ENCODE results near the gene SIGLEC12.
"Not testable (repeated sequence)": the region's sequence is repeated elsewhere in the genome, so short reads cannot be mapped to it uniquely, and the experiment has no call there.

SIGLEC12 gene

GRCh38 chr19:51521781-51522180 is 20.2 kb upstream of the SIGLEC12 start:
- DNase-seq: no peak

- DNase-seq: no peak
These were observed 19.8 kb upstream of the SIGLEC12 start for GRCh38 chr19:51521357-51521756.

GRCh38 chr19:51520728-51521127 is 19.1 kb upstream of the SIGLEC12 start:
- no peak for DNase-seq

DNA sequence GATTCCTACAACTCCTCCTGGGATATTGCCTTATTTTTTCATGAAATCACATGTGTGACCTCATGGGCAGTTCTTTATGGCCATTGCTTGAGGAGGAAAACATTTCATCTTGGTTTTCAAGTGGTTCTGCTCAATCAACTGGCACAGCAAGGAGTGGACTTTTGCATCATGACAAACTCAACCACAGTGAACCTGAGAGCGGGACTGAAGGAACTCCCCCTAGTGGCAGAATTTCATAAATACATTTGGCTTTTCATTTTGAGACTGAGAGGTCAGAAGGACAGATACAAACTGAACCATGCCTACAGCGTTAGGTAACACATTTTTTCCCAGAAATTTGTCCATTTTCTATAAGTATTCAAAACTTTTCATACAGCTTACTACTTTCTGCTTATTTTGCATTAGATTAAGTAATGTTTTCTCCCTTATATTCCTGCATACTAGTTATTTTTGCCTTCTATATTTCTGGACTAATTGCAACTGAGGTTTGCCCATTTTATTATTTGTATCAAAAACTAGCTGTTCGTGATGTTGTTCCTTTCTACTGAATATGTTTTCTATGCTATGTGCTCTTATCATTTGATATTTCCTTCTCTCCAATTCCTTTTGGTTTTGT is 13.4 kb upstream of the SIGLEC12 start:
- no peak for DNase-seq

GRCh38 chr19:51513968-51514367 is 12.4 kb upstream of the SIGLEC12 start:
- no peak for DNase-seq

- DNase-seq: no peak
These were observed 9.8 kb upstream of the SIGLEC12 start for GRCh38 chr19:51511353-51511752.

GRCh38 chr19:51509823-51510660 is 8.4 kb upstream of the SIGLEC12 start:
- DNase-seq: no peak

DNA sequence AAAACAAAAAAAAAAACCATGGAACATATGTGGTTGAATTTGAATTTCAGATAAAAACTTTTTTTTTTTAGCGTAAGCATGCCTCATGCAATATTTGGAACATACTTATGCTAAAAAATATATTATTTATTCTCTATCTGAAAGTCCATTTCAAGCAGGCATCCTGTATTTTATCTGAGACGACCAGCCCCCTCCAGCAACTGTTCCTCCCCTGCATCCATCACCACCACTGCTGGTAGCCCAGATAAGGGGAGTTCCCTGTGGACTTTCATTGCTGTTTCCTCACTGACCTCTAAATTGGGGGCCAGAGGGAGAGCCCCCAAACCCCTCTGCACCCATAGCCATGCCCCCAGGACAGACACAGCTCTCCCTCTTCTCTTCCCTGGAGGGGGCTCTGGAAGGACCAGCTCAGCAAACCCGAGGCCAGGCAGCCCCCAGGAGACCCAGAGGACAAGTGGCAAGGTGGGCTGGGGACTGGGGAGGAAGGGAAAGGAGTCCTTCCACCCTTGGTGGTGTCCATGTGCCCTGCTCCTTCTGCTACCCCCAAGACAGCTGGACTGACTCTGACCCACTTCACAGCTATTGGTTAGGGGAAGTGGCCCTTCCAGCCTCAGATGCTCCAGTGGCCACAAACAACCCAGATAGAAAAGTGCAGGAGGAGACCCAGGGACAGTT is 6.6 kb upstream of the SIGLEC12 start:
- no peak for DNase-seq

DNA sequence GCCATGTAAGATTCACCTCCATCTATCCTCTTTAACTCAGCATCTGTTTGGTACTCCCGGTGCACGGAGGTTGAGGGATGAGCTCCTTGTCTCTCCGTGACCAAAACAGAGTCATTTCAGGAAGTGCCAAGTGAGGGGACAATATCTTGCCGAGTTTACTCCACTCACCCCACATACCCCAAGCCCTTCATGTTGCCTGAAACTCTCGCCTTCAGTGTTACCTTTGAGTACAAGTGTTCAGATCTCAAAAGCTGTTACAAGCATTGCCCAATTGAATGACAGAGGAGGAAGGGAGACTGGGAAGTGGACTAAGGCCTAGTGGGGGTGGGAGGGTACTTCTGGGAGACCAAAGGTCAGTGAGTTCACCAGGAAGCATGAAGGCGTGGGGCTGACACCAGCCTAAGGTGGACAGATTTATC is 6.0 kb upstream of the SIGLEC12 start:
- no peak for DNase-seq

- DNase-seq: no peak
These were observed 5.6 kb upstream of the SIGLEC12 start for GRCh38 chr19:51507192-51507591.

DNA sequence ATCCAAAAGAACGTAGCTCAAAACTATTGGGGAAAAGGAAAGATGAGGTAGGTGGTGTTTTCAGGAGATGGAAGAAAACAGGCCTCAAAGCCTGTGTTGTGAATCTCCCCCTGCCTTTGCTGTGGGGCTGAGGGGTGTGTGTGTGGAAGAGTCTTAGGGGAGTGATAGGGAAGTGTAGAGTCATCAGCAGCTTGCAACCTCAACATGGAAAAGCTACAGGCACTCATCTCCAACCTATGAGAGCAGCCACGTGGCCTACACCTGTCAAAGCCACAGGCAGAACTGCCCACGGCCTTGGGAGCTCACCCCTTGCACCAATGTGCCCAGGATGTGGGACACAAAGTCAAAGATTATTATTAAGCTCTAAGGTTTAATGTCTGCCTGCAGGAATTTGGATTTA is 4.3 kb upstream of the SIGLEC12 start:
- DNase-seq: no peak

- DNase-seq: no peak
These were observed 2.3 kb upstream of the SIGLEC12 start for GRCh38 chr19:51503896-51504295.

DNA sequence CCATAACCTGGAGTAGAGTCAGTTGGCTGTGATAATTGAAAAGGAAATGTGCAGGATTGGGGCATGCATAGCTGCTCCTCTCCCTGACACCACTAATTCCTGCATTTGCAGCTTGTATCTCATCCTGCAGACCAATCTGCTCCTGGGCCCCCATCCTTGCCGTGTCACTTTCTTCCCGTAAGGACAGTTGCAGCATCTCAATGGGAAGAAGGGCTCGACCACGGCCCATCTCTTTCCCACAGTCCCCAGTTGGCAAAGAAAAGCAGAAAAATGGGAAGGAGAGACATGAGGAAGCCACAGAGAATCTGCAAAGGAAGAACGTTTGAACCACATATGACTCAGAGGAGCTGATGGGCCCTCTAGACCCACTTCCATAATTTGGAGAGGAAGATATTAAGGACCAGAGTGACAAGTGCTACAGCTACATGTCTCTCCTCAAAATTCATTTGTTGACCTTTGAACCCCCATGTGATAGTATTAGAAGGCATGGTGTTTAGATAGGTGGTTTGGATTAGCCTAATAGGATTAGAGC is 1.8 kb upstream of the SIGLEC12 start:
- no peak for DNase-seq

DNA sequence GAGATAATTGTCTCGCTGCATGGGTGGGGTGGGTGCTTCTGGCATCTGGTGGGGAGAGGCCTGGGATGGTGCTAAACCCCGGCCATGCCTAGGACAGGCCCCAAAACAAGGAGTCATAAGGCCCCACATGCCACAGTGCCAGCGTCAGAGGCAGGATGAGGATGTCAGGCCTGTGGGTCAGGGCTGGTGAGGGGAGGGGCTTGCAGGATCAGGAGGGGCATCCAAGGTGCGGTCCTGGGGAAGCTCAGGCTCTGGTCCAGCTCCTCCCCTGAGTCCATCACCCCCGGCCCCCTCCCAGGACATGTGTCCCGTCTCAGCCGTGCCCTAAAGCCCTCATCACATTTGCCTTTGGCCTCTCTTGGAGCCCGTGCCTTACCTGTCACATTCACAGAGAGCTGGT is 669 bp downstream of the SIGLEC12 start:
- not testable (repeated sequence) for DNase-seq

DNA sequence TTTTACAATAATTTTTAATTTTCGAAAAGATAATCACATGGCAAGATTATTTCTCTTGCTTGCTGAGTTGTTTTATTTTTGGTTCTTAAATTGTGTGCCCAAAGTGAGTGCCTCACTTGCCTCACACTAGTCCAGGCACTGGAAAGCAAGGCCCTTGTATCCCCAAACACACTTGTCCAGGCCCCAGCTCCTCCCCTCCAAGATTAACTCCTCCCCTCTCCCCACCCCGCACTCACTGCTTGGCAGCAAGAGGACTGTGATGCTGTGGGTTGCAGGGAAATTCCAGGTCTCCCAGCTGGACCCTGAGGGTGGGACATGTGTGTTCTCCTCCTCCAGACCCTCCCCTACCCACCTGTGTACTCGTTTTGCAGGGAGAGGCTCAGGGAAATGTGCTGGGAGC is 3.9 kb downstream of the SIGLEC12 start:
- DNase-seq: no peak

- no peak for DNase-seq
These were observed 7.8 kb downstream of the SIGLEC12 start for GRCh38 chr19:51493776-51494175.

DNA sequence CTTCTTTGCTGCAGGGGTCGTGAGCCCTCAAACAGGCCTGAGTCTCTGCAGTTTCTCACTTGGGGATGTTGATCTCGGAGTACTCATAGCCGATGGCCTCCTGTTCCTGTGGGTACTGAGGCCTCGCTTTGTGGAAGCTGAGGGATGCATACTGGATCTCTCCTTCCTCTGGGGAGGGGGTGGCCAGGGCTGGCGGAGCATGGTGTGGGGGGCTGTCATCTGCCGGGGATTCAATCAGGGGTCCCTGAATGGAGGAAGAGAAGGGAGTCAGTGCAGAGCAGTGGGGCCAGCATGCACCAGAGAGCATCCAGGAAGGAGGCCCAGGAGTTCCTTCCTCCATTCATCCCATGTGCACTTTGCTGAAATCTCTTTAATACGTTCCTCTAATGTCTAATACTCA is 10.0 kb downstream of the SIGLEC12 start:
- no peak for DNase-seq

- DNase-seq: no peak
These were observed 10.9 kb downstream of the SIGLEC12 start for GRCh38 chr19:51490676-51491075.

- no peak for DNase-seq
These were observed 12.5 kb downstream of the SIGLEC12 start for GRCh38 chr19:51489113-51489512.

DNA sequence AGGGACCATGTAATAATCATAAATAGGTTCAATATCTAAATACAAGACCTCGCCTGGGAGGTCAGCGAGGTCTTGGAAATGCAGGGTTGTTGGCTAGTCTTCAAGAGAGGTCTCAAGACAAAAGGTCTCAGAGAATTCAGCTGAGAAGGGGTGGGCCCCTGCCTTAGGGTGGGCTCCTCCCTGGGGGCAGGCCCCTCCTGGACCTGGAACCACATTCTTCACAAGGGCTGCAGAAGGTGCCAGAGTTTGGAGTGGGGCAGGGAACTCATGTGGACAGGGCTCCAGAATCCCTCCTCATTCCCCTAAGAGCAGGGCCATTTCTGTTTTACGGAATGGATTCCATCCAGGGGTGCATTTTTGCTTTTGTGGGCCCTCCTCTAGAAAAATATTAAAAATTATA is 13.1 kb downstream of the SIGLEC12 start:
- no peak for DNase-seq

DNA sequence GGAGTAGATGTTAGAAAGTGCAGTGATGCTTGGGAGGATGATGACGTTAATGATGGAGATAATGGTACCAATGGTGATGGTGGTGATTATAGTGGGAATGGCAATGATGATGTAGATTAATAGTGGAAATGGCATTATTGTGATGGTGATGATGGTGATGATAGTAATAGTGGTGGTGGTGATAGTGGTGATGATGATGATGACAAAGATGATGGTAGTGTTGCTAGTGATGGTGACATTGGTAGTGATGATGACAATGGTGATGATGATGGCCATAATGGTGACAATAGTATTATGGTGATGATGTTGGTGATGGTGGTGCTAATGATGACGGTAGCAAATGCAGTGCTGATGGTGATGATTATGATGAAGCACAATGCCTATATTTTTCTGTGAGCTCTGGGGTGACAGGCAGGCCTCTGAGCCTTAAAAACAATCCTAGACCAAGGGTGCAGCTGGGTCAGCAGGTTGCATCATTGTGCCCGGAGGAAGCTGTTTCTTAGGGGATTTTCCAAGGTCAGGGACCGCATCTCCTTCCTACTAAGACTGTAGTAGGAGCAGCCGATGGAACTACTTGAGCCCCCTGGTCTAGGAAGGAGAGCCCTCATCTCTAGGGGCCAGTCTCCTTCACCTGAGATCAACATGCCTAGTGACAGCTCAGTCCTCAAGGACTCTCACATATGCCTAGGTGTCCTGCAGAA is 15.5 kb downstream of the SIGLEC12 start:
- no peak for DNase-seq

GRCh38 chr19:51480590-51480989 is 21.0 kb downstream of the SIGLEC12 start:
- no peak for DNase-seq
